AG04450 (cell line): ENCODE measurements around the gene DDX11. TPM values are rescaled to one million over a fixed set of nuclear protein-coding genes. Genes with fewer than 3 reads are reported as not detected.
"Not testable (repeated sequence)": the region's sequence is repeated elsewhere in the genome, so short reads cannot be mapped to it uniquely, and the experiment has no call there.

ENCODE experiments used
- CTCF ChIA-PET: fragments of 300-600, 350-600 bp; formaldehyde crosslinking; extraction: SDS; loops from one replicate; lab custom pipeline; 2022; ENCODE audit warnings: antibody characterized with exemption, inconsistent platforms; lab: Charles Lee
- POLR2A ChIA-PET: fragments of 350-600 bp; formaldehyde crosslinking; extraction: SDS; loops from one replicate; lab custom pipeline; 2021; ENCODE audit warnings: antibody characterized with exemption, inconsistent platforms; lab: Yijun Ruan, JAX
- DNase-seq: peaks from one replicate; pipeline ENCODE4 v3.0.0-alpha.2; 2011; ENCODE audit warnings: low read depth, low spot score
- H3K27ac ChIP-seq: one replicate; pipeline ENCODE4 v1.5.1; 2012; ENCODE audit warnings: low read depth, low read length, control low read depth
- H3K27me3 ChIP-seq: one replicate; pipeline ENCODE4 v1.6.0; 2012; ENCODE audit warnings: low read length; ENCODE audit not compliant: control insufficient read depth, insufficient read depth
- H3K4me3 ChIP-seq: 2 replicates; pipeline ENCODE4 v1.5.1; 2011; ENCODE audit warnings: mild to moderate bottlenecking, low read depth, low read length, control low read depth
- H3K9me3 ChIP-seq: 2 replicates; pipeline ENCODE4 v1.5.1; 2012; ENCODE audit warnings: low read length; ENCODE audit not compliant: control insufficient read depth, insufficient read depth
- CTCF ChIP-seq: IDR thresholded peaks from 2 replicates; pipeline ENCODE4 v1.5.1; 2011; ENCODE audit warnings: low read depth, low read length, control low read depth, inconsistent platforms
- polyA minus RNA-seq: library from RNA; depleted of rRNA, polyadenylated mRNA; stranded (reverse); fragments of >200 nt; gene quantifications from 2 replicates; pipeline ENCODE4 v1.2.3, GENCODE V29; 2011; rRNA and poly(A)+ RNA removed
- polyA plus RNA-seq: library from polyadenylated mRNA; depleted of rRNA; stranded (reverse); fragments of >200 nt; gene quantifications from 2 replicates; pipeline ENCODE4 v1.2.3, GENCODE V29; 2011; rRNA removed

DDX11 gene
- polyA plus RNA-seq = 5.1 and 5.8 TPM in 2 replicates
- polyA minus RNA-seq = 9.9 and 14.6 TPM in 2 replicates

- DNase-seq = peak; percentile 83
- CTCF ChIA-PET, H3K27me3 ChIP-seq, POLR2A ChIA-PET, H3K9me3 ChIP-seq: not testable (repeated sequence)
- peak within 1 kb of the TSS; percentile 78 for H3K27ac ChIP-seq
- peak within 1 kb of the TSS; percentile 71 for H3K4me3 ChIP-seq
Observed at GRCh38 chr12:31073527-31074332, at the start of gene DDX11. Gene DDX11 (plus strand): TSS chr12:31073860. CDS start chr12:31078394, 4,534 bp downstream.

- no peak overlapping the region for H3K27ac ChIP-seq
- no peaks in the 10 kb centered on the region for H3K9me3 ChIP-seq
- DNase-seq = no peak
- CTCF ChIA-PET = no interaction called here
- no peak overlapping the region for H3K4me3 ChIP-seq
- POLR2A ChIA-PET = no interaction called here
- TF ChIP-seq CTCF = no peak
- H3K27me3 ChIP-seq = peaks cover 11% of the 10 kb centered on the region
Observed at GRCh38 chr12:31026202-31026601, 47.5 kb upstream of the DDX11 start.

GRCh38 chr12:31027006-31027405 lies 46.7 kb upstream of the DDX11 start:
- CTCF ChIA-PET = interaction anchor here (0.7 kb wide), 1 partner anchor 205 kb away, joined by 3 read pairs; no protein-coding TSS in a partner anchor
- DNase-seq, POLR2A ChIA-PET, H3K4me3 ChIP-seq, H3K27ac ChIP-seq, H3K9me3 ChIP-seq: not testable (repeated sequence)
- H3K27me3 ChIP-seq = peaks cover 10% of the 10 kb centered on the region

GRCh38 chr12:31029468-31029867 lies 44.2 kb upstream of the DDX11 start:
- no peak for DNase-seq
- H3K4me3 ChIP-seq = no peak overlapping the region
- no peaks in the 10 kb centered on the region for H3K9me3 ChIP-seq
- no peak for TF ChIP-seq CTCF
- ChIA-PET CTCF (no interaction called here), POLR2A (no interaction called here)
- peaks cover 18% of the 10 kb centered on the region for H3K27me3 ChIP-seq
- no peak overlapping the region for H3K27ac ChIP-seq

- Histone ChIP-seq H3K4me3 (no peak overlapping the region), H3K9me3 (no peaks in the 10 kb centered on the region), H3K27me3 (peaks cover 18% of the 10 kb centered on the region), H3K27ac (no peak overlapping the region)
- ChIA-PET POLR2A (no interaction called here), CTCF (no interaction called here)
- DNase-seq = no peak
- no peak for TF ChIP-seq CTCF
Observed at GRCh38 chr12:31029916-31030562, 43.6 kb upstream of the DDX11 start.

- H3K9me3 ChIP-seq = no peaks in the 10 kb centered on the region
- H3K27me3 ChIP-seq = peaks cover 18% of the 10 kb centered on the region
- DNase-seq = no peak
- no peak overlapping the region for H3K27ac ChIP-seq
- ChIA-PET POLR2A (no interaction called here), CTCF (no interaction called here)
- TF ChIP-seq CTCF = no peak
- no peak overlapping the region for H3K4me3 ChIP-seq
Observed at GRCh38 chr12:31031951-31032335, 41.7 kb upstream of the DDX11 start.
